Middle frontal gyrus (tissue), 1 donor: ENCODE data around the gene LRWD1.

Experiments
- DNase-seq: peaks from one replicate; pipeline ENCODE4 v3.0.0-alpha.2; 2015; ENCODE audit warnings: low spot score; ENCODE audit errors: extremely low spot score

Gene LRWD1

GRCh38 chr7:102464577-102465280, at the start of gene LRWD1, which contains the start of gene ALKBH4:
LRWD1 (plus strand) TSS chr7:102464984; CDS start chr7:102465081, 97 bp downstream.
ALKBH4 (minus strand) TSS chr7:102464863; CDS start chr7:102464836, 27 bp downstream.
- peak; percentile 89 for DNase-seq

- no peak for DNase-seq
Observed at GRCh38 chr7:102415685-102416225, 49.0 kb upstream of the LRWD1 start.

- DNase-seq, result no peak
Observed at GRCh38 chr7:102416406-102416805, 48.4 kb upstream of the LRWD1 start.

- DNase-seq, result no peak
Observed at GRCh38 chr7:102417105-102417504, 47.7 kb upstream of the LRWD1 start.

GRCh38 chr7:102418592-102418991, 46.2 kb upstream of the LRWD1 start:
- DNase-seq, result no peak

GRCh38 chr7:102421706-102422240, 43.0 kb upstream of the LRWD1 start:
- no peak for DNase-seq

GRCh38 chr7:102424129-102424551, 40.6 kb upstream of the LRWD1 start:
- no peak for DNase-seq

GRCh38 chr7:102424787-102425218, 40.0 kb upstream of the LRWD1 start:
- no peak for DNase-seq

- DNase-seq, result no peak
Observed at GRCh38 chr7:102425639-102426267, 39.0 kb upstream of the LRWD1 start.

GRCh38 chr7:102426268-102427018, 38.3 kb upstream of the LRWD1 start:
- DNase-seq, result no peak

- no peak for DNase-seq
Observed at GRCh38 chr7:102427019-102427405, 37.8 kb upstream of the LRWD1 start.

GRCh38 chr7:102429141-102429899, 35.5 kb upstream of the LRWD1 start:
- DNase-seq, result no peak

GRCh38 chr7:102431617-102432298, 33.0 kb upstream of the LRWD1 start:
- DNase-seq, result peak; percentile 62

- no peak for DNase-seq
Observed at GRCh38 chr7:102432442-102433218, 32.2 kb upstream of the LRWD1 start.

GRCh38 chr7:102433219-102434038, 31.4 kb upstream of the LRWD1 start, which contains the start of gene ORAI2:
ORAI2 (plus strand) TSS chr7:102433575; CDS start chr7:102438957, 5,382 bp downstream.
- peak; percentile 67 for DNase-seq

GRCh38 chr7:102434039-102434486, 30.7 kb upstream of the LRWD1 start:
- no peak for DNase-seq

- no peak for DNase-seq
Observed at GRCh38 chr7:102436118-102436517, 28.7 kb upstream of the LRWD1 start.
